DND-41 (cell line): ENCODE measurements around the gene PHACTR1.

Experiments used
- CTCF ChIP-seq: IDR thresholded peaks from 2 replicates; pipeline ENCODE4 v1.5.1; 2012; ENCODE audit warnings: borderline replicate concordance, low read length, moderate library complexity, mild to moderate bottlenecking; ENCODE audit not compliant: poor library complexity, severe bottlenecking; ENCODE audit errors: extremely low read depth
- EZH2 ChIP-seq: IDR thresholded peaks from 3 replicates; pipeline ENCODE4 v1.6.1; 2012; ENCODE audit warnings: borderline replicate concordance, low read depth, mild to moderate bottlenecking, moderate library complexity, low read length, inconsistent platforms; ENCODE audit not compliant: severe bottlenecking

GRCh38 chr6:12767016-12767415 lies 50.4 kb downstream of the PHACTR1 start:
- TF ChIP-seq CTCF (no peak), EZH2 (no peak)
